Naive thymus-derived CD4-positive, alpha-beta T cell (primary cell): ENCODE data around the gene C9. TPM values are rescaled to one million over a fixed set of nuclear protein-coding genes. Genes with fewer than 3 reads are reported as not detected.

Experiments
- ATAC-seq: fragments of 150-1000 bp; cut with Tn5 transposase; 2 replicates; pipeline ENCODE4 v1.10.0; 2021; ENCODE audit warnings: mild to moderate bottlenecking, moderate library complexity
- CTCF ChIA-PET: fragments of 350-600 bp; sonication (Branson Sonifier 250); formaldehyde crosslinking; loops from one replicate; lab custom pipeline; 2021; ENCODE audit warnings: antibody characterized with exemption; lab: Charles Lee
- POLR2A ChIA-PET: fragments of 350-600 bp; sonication (Branson Sonifier 250); formaldehyde crosslinking; loops from one replicate; lab custom pipeline; 2021; ENCODE audit warnings: antibody characterized with exemption, inconsistent platforms; lab: Charles Lee
- DNase-seq, 9 donors: peaks; one replicate each; pipeline versions ENCODE4 v3.0.0 to v3.0.0-alpha.2; 2020 to 2022; ENCODE audit warnings: mixed read lengths in 1 of 9
- H3K27ac ChIP-seq: one replicate; pipeline ENCODE4 v1.7.0; 2013; ENCODE audit warnings: mild to moderate bottlenecking, low read depth, low read length, moderate library complexity
- H3K27me3 ChIP-seq, 2 donors: one replicate each; pipeline ENCODE4 v1.7.0; 2013; ENCODE audit warnings: low read length in 2 of 2, mild to moderate bottlenecking in 2 of 2, moderate library complexity in 2 of 2; ENCODE audit not compliant: control insufficient read depth in 2 of 2, insufficient read depth in 2 of 2
- H3K36me3 ChIP-seq, 3 experiments: 1 replicate in 2 of 3; 2 replicates in 1 of 3; pipeline ENCODE4 v1.7.0; 2013; ENCODE audit warnings: low read length in 3 of 3, mild to moderate bottlenecking in 3 of 3, moderate library complexity in 1 of 3; ENCODE audit not compliant: insufficient read depth in 3 of 3, control insufficient read depth in 2 of 3
- H3K4me1 ChIP-seq, 2 donors: one replicate each; pipeline ENCODE4 v1.7.0; 2013; ENCODE audit warnings: low read length in 2 of 2, mild to moderate bottlenecking in 2 of 2, moderate library complexity in 1 of 2; ENCODE audit not compliant: control insufficient read depth in 2 of 2, insufficient read depth in 2 of 2
- H3K4me3 ChIP-seq: 2 replicates; pipeline ENCODE4 v1.7.0; 2013; ENCODE audit warnings: mild to moderate bottlenecking, low read length
- H3K9me3 ChIP-seq, 3 experiments: 1 replicate in 2 of 3; 2 replicates in 1 of 3; pipeline ENCODE4 v1.7.0; 2013; ENCODE audit warnings: low read length in 3 of 3; ENCODE audit not compliant: control insufficient read depth in 2 of 3
- H3K27ac Mint-ChIP-seq, 9 donors: one replicate each; pipeline ENCODE4 v1.8.0; 2020 to 2022; ENCODE audit warnings: mixed read lengths in 9 of 9, mild to moderate bottlenecking in 8 of 9, moderate library complexity in 5 of 9, inconsistent platforms in 2 of 9
- H3K27me3 Mint-ChIP-seq, 5 donors: one replicate each; pipeline ENCODE4 v1.8.0; 2021 to 2022; ENCODE audit warnings: mixed read lengths in 5 of 5, mild to moderate bottlenecking in 1 of 5
- H3K36me3 Mint-ChIP-seq, 5 donors: one replicate each; pipeline ENCODE4 v1.8.0; 2020 to 2022; ENCODE audit warnings: mixed read lengths in 5 of 5, mild to moderate bottlenecking in 3 of 5, inconsistent platforms in 1 of 5
- H3K4me1 Mint-ChIP-seq, 7 donors: one replicate each; pipeline ENCODE4 v1.8.0; 2020 to 2022; ENCODE audit warnings: mixed read lengths in 7 of 7, mild to moderate bottlenecking in 3 of 7, inconsistent platforms in 1 of 7
- H3K4me3 Mint-ChIP-seq, 10 donors: one replicate each; pipeline ENCODE4 v1.8.0; 2020 to 2022; ENCODE audit warnings: mild to moderate bottlenecking in 10 of 10, mixed read lengths in 10 of 10, moderate library complexity in 6 of 10, inconsistent platforms in 2 of 10
- H3K9me3 Mint-ChIP-seq, 11 donors: one replicate each; pipeline ENCODE4 v1.8.0; 2020 to 2022; ENCODE audit warnings: mixed read lengths in 11 of 11, mild to moderate bottlenecking in 4 of 11, inconsistent platforms in 1 of 11, moderate library complexity in 1 of 11
- intact Hi-C, 2 donors: fragments of 100-400 bp; cut with micrococcal nuclease; formaldehyde crosslinking; loops; one replicate each; pipeline ENCODE4 v1.15.1; 2023
- polyA plus RNA-seq, 2 donors: library from polyadenylated mRNA; unstranded; fragments of 300-500 nt; fragmentation: Illumina TruSeq; gene quantifications; one replicate each; pipeline ENCODE4 v1.2.3, GENCODE V29; 2021
- total RNA-seq, 6 experiments: library from RNA in 5 of 6; stranded (reverse) in 5 of 6; gene quantifications; 1 replicate in 5 of 6; 2 replicates in 1 of 6; pipeline ENCODE4 v1.2.3 and lab custom pipeline; 2021 to 2026

C9 gene
- total and polyA plus RNA-seq, 7 experiments from 2014 or later, result not detected

DNA sequence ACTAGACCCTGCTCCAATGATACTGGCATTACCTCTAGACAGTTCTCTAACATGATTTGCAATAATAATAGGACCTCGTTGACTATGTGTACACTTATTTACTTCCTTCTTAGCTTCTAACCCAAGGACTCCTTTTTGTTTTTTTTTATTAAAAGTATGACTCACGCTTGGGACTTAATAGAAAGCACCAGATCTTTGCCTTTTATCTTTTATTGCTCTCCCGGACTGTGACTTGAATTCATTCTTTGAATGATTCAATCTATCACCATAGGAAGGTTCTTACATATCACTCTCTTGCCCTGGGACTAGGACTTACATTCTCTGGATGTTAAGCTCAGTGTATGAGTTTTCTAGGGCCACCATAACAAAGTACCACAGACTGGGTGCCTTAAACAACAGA, 9.0 kb downstream of the C9 start:
- H3K27ac ChIP-seq, result no peak overlapping the region
- Mint-ChIP-seq H3K27ac (no peak overlapping the region), H3K4me1 (no peaks in the 10 kb centered on the region), H3K27me3 (no peaks in the 10 kb centered on the region), H3K36me3 (peaks cover 0 to 11% (median 0%) of the 10 kb centered on the region in 5 donors), H3K9me3 (peaks cover 2 to 29% (median 15%) of the 10 kb centered on the region in 11 donors), H3K4me3 (no peak overlapping the region)
- H3K36me3 ChIP-seq, result no peaks in the 10 kb centered on the region
- ATAC-seq, result no peak
- no peak overlapping the region for H3K4me3 ChIP-seq
- intact Hi-C loops, result no loop called here
- POLR2A ChIA-PET, result no interaction called here
- DNase-seq, result no peak
- H3K4me1 ChIP-seq, result no peaks in the 10 kb centered on the region
- CTCF ChIA-PET, result interaction anchor here (0.9 kb wide), 1 partner anchor 138 kb away, joined by 3 read pairs; no protein-coding TSS in a partner anchor
- H3K27me3 ChIP-seq, result no peaks in the 10 kb centered on the region
- peaks cover 0 to 14% (median 0%) of the 10 kb centered on the region in 3 experiments for H3K9me3 ChIP-seq

GRCh38 chr5:39353717-39354399, 10.4 kb downstream of the C9 start:
- intact Hi-C loops, result no loop called here
- H3K27ac Mint-ChIP-seq, result no peak overlapping the region
- ATAC-seq, result no peak
- Histone ChIP-seq H3K36me3 (no peaks in the 10 kb centered on the region), H3K4me1 (no peaks in the 10 kb centered on the region), H3K27me3 (no peaks in the 10 kb centered on the region), H3K9me3 (peaks cover 0 to 14% (median 0%) of the 10 kb centered on the region in 3 experiments), H3K27ac (no peak overlapping the region), H3K4me3 (no peak overlapping the region)
- no peak for DNase-seq
- ChIA-PET CTCF (no interaction called here), POLR2A (no interaction called here)
- H3K9me3 Mint-ChIP-seq, result peaks cover 10 to 43% (median 20%) of the 10 kb centered on the region in 11 donors
- H3K27me3 Mint-ChIP-seq, result no peaks in the 10 kb centered on the region
- H3K4me1 Mint-ChIP-seq, result no peaks in the 10 kb centered on the region
- peaks cover 0 to 11% (median 5%) of the 10 kb centered on the region in 5 donors for H3K36me3 Mint-ChIP-seq
- H3K4me3 Mint-ChIP-seq, result no peak overlapping the region

DNA sequence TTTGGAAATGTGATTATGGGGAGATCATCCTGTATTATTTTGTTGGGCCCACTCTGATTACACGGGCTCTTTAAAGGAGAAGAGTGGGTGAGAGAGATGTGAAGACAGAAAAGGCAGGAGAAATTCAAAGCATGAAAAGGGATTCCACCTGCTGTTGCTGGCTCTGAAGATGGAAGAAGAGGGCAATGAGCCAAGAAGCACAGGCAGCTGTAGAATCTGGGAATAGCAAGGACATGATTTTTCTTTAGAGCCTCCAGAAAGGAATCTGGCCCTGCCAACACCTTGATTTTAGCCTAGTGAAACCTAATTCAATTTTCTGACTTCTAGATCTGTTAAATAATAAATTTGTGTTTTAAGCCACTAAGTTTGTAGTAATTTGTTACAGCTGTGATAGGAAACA, 11.3 kb downstream of the C9 start:
- H3K4me1 ChIP-seq, result no peaks in the 10 kb centered on the region
- intact Hi-C loops, result no loop called here
- Mint-ChIP-seq H3K36me3 (peaks cover 0 to 11% (median 5%) of the 10 kb centered on the region in 5 donors), H3K4me1 (no peaks in the 10 kb centered on the region), H3K4me3 (no peak overlapping the region), H3K27ac (no peak overlapping the region), H3K9me3 (peaks cover 10 to 43% (median 20%) of the 10 kb centered on the region in 11 donors), H3K27me3 (no peaks in the 10 kb centered on the region)
- ChIA-PET CTCF (no interaction called here), POLR2A (interaction anchor here (0.7 kb wide), 1 partner anchor 281 kb away, joined by 8 read pairs; no protein-coding TSS in a partner anchor)
- no peaks in the 10 kb centered on the region for H3K27me3 ChIP-seq
- H3K36me3 ChIP-seq, result no peaks in the 10 kb centered on the region
- no peak overlapping the region for H3K27ac ChIP-seq
- no peak overlapping the region for H3K4me3 ChIP-seq
- ATAC-seq (no peak), DNase-seq (no peak)
- H3K9me3 ChIP-seq, result peaks cover 0 to 14% (median 0%) of the 10 kb centered on the region in 3 experiments

DNA sequence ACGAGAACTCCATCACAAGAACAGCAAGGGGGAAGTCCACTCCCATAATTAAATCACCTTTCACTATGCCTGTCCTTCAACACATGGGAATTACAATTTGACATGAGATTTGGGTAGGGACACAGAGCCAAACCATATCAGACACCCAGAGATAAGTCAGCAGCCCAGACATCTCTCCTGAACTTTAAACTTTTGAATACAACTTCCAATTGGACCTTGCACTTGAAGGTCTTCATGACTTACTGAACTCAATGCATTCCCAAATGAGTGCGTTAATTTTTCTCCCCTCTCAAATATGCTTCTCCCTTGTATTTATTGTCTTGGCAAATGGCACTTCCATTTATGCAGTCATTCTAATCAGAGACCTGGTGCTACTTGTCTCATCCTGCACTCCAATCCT, 12.1 kb downstream of the C9 start:
- Histone ChIP-seq H3K27me3 (no peaks in the 10 kb centered on the region), H3K4me3 (no peak overlapping the region), H3K36me3 (no peaks in the 10 kb centered on the region), H3K27ac (no peak overlapping the region), H3K4me1 (no peaks in the 10 kb centered on the region), H3K9me3 (peaks cover 0 to 14% (median 0%) of the 10 kb centered on the region in 3 experiments)
- H3K27ac Mint-ChIP-seq, result no peak overlapping the region
- CTCF ChIA-PET, result no interaction called here
- intact Hi-C loops, result no loop called here
- no peaks in the 10 kb centered on the region for H3K4me1 Mint-ChIP-seq
- H3K9me3 Mint-ChIP-seq, result peaks cover 11 to 47% (median 20%) of the 10 kb centered on the region in 11 donors
- POLR2A ChIA-PET, result no interaction called here
- ATAC-seq (no peak), DNase-seq (no peak)
- H3K4me3 Mint-ChIP-seq, result no peak overlapping the region
- H3K27me3 Mint-ChIP-seq, result no peaks in the 10 kb centered on the region
- peaks cover 0 to 11% (median 5%) of the 10 kb centered on the region in 5 donors for H3K36me3 Mint-ChIP-seq

GRCh38 chr5:39349484-39349883, 14.8 kb downstream of the C9 start:
- intact Hi-C loops, result no loop called here
- Histone ChIP-seq H3K9me3 (peaks cover 0 to 14% (median 0%) of the 10 kb centered on the region in 3 experiments), H3K27me3 (no peaks in the 10 kb centered on the region), H3K36me3 (no peaks in the 10 kb centered on the region), H3K4me1 (no peaks in the 10 kb centered on the region), H3K27ac (no peak overlapping the region), H3K4me3 (no peak overlapping the region)
- Mint-ChIP-seq H3K36me3 (peaks cover 0 to 11% (median 5%) of the 10 kb centered on the region in 5 donors), H3K4me3 (no peak overlapping the region), H3K27me3 (peaks cover 0 to 11% (median 8%) of the 10 kb centered on the region in 5 donors), H3K27ac (no peak overlapping the region), H3K4me1 (no peaks in the 10 kb centered on the region), H3K9me3 (peaks cover 11 to 62% (median 24%) of the 10 kb centered on the region in 11 donors)
- no peak for DNase-seq
- ChIA-PET POLR2A (no interaction called here), CTCF (interaction anchor here (0.6 kb wide), 1 partner anchor 234 kb away, joined by 4 read pairs; no protein-coding TSS in a partner anchor)
- no peak for ATAC-seq

- Histone ChIP-seq H3K27ac (no peak overlapping the region), H3K4me1 (no peaks in the 10 kb centered on the region), H3K36me3 (no peaks in the 10 kb centered on the region), H3K27me3 (no peaks in the 10 kb centered on the region), H3K9me3 (no peaks in the 10 kb centered on the region), H3K4me3 (no peak overlapping the region)
- intact Hi-C loops, result no loop called here
- Mint-ChIP-seq H3K36me3 (no peaks in the 10 kb centered on the region), H3K27me3 (peaks cover 9 to 29% (median 20%) of the 10 kb centered on the region in 5 donors), H3K4me3 (no peak overlapping the region), H3K4me1 (no peaks in the 10 kb centered on the region), H3K27ac (no peak overlapping the region), H3K9me3 (peaks cover 0 to 27% (median 9%) of the 10 kb centered on the region in 11 donors)
- no peak for DNase-seq
- ATAC-seq, result no peak
- POLR2A ChIA-PET, result no interaction called here
- CTCF ChIA-PET, result no interaction called here
Measured at GRCh38 chr5:39342460-39342859, 21.8 kb downstream of the C9 start.

- no peak for DNase-seq
- Mint-ChIP-seq H3K9me3 (peaks cover 0 to 23% (median 7%) of the 10 kb centered on the region in 11 donors), H3K36me3 (no peaks in the 10 kb centered on the region), H3K4me3 (no peak overlapping the region), H3K27me3 (peaks cover 9 to 29% (median 20%) of the 10 kb centered on the region in 5 donors), H3K27ac (peak overlapping the region in 1 of 9 donors; percentile 68), H3K4me1 (no peaks in the 10 kb centered on the region)
- CTCF ChIA-PET, result no interaction called here
- no peak for ATAC-seq
- Histone ChIP-seq H3K27me3 (no peaks in the 10 kb centered on the region), H3K4me1 (no peaks in the 10 kb centered on the region), H3K36me3 (no peaks in the 10 kb centered on the region), H3K9me3 (no peaks in the 10 kb centered on the region), H3K4me3 (no peak overlapping the region), H3K27ac (no peak overlapping the region)
- intact Hi-C loops, result no loop called here
- POLR2A ChIA-PET, result no interaction called here
Measured at GRCh38 chr5:39341896-39342295, 22.4 kb downstream of the C9 start.
